ENCODE measurements around the gene BATF3.

DNA sequence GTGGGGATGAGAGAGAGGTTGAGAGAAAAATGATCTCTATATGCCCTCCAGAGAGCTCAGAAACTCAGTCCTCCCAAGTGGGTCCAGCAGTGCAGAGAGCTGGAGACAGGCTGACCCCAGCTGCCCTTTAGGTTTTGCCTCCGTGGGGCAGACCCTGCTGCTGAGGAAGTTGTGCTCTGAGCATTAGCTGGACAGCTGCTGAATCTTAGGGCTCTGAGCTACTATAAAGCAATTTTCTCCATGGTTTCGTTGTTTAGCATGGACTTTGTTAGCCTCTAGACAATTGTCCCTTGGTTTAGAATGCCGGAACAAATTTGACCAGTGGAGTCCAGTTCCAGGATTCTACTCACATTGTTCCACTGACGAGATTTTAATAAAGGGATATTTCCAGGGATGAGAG, 22.1 kb downstream of the BATF3 start:
- TF ChIP-seq, protein P1, sequence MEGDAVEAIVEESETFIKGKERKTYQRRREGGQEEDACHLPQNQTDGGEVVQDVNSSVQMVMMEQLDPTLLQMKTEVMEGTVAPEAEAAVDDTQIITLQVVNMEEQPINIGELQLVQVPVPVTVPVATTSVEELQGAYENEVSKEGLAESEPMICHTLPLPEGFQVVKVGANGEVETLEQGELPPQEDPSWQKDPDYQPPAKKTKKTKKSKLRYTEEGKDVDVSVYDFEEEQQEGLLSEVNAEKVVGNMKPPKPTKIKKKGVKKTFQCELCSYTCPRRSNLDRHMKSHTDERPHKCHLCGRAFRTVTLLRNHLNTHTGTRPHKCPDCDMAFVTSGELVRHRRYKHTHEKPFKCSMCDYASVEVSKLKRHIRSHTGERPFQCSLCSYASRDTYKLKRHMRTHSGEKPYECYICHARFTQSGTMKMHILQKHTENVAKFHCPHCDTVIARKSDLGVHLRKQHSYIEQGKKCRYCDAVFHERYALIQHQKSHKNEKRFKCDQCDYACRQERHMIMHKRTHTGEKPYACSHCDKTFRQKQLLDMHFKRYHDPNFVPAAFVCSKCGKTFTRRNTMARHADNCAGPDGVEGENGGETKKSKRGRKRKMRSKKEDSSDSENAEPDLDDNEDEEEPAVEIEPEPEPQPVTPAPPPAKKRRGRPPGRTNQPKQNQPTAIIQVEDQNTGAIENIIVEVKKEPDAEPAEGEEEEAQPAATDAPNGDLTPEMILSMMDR (IDR thresholded peaks at IDR 0.05 in 8 of 11, conservative IDR thresholded peaks at IDR 0.05 in 3 of 11), result no peak
- no peak for TF ChIP-seq POLR2A (IDR thresholded peaks at IDR 0.05)

Data from spleen (tissue), 7 donors.